ENCODE data around the gene CROCC2.

CROCC2 gene

GRCh38 chr2:240951045-240951594, 45.0 kb downstream of the CROCC2 start:
- DNase-seq: no peak
- intact Hi-C loops (cut with DNase I): no loop called here

DNA sequence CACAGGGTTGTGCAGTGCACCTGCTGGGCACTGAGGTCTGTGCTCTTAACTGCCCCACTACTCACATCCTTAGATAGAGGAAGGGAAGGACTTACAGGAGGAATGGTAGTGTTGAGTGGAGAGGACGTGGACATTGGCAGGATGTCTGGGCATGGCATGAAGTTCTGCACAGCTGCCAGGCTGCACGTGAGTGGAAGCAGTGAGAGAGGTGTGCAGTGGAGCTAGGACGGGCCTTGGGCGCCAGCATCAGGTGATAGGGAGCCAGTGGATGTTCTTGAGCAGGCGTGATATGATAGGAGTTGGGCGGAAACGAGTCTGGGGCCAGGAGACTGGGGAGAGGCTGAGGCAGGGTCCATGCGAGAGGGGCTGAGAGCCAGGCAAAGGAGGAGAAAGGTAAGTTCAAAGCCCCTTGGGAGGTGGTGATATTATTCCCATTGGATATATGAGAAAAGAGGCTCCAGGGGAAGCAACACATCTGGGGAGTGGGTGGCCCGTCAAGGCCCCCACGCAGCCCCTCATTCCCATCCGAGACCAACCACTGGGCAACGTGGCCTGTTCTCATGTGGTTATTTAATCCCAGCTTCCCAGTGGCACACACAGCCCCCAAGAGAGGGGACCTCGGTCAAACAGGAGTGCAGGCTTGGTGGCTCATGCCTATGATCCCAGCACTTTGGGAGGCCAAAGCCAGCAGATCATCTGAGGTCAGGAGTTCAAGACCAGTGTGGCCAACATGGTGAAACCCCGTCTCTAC, 46.5 kb downstream of the CROCC2 start:
- DNase-seq: peak in 3 of 10 donors; percentile 1 to 35 (median 12)
- intact Hi-C loops (cut with DNase I): no loop called here

- intact Hi-C loops (cut with DNase I): no loop called here
- peak in 7 of 10 donors; percentile 3 to 69 (median 9) for DNase-seq
These were observed 47.6 kb downstream of the CROCC2 start for GRCh38 chr2:240953426-240954410.

DNA sequence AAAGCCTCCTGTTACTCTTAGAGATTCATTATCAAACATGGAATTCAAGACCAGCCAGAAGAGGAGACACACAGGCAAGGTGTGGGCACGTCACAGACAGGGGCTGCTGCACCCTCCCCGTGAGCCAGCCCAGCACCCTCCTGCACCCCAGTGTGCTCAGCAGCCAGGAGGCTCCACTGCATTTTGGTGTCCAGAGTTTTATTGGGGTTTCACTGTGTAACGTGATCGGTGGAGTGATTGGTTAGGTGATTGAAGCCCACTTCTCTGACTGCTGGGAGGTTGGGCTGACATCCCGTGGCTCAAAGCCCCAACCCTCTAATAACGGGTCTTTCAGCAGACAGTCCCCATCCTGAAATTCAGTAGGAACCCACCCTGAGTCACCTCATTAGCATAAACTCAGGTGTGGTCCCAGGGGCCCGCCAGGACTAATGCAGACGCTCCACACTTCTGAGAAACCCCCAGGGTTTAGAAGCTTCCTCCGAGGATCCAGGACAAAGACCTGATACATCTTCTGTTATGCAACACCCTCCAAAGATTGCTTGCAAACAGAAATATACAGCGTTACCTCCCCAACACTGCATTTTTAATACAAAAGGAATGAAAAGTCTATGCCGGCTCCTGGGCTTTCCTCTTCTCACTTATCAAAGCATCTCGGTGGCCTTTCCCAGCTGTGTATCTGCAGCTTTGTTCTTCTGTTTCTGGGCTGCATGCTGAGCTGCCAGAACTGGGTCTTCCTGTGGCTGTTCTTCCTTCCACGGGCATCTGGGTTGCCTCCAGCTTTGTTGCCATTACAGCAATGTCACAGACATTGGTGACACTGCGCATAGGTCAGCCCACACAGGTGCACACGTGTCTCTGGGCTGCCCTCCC, 48.5 kb downstream of the CROCC2 start:
- DNase-seq: peak in 4 of 10 donors; percentile 8 to 21 (median 14)
- intact Hi-C loops (cut with DNase I): no loop called here

- intact Hi-C loops (cut with DNase I): no loop called here
- peak in 5 of 10 donors; percentile 5 to 68 (median 13) for DNase-seq
These were observed 49.4 kb downstream of the CROCC2 start for GRCh38 chr2:240955306-240956170.

DNA sequence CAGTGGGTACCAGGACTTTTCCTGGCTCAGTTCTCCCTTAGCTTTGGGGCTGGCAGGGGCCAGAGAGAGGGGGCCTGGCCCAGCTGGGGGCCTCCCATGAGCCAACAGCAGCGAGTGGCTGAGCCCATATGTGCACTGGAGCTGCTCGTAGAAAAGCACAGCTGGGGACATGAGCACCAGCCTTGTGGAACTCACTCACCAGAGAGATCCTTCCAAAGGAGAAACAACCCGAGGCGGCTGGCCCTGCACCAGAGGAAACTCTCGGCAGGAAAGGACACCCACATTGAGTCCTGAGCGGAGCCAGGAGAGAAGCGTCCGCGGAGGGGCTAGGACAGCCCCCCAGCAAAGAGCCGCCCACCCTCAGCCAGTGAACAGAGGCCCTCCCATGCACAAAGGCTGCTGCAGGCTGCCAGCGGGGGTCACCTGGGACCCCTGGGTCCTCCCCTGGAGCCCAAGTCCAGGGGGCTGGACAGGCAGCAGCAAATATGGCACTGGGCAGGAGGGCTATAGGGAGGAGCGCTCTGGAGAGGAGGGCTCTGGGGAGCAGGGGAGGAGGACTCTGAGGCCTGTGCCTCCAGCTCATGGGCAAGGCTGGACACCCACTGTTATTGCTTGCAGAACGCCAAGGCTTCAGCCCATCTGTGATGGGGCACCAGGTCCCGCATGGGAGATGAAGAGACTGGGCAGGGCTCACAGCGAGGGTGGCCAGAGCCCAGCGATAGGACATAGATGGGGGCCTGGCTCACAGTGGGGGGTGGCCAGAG, 50.2 kb downstream of the CROCC2 start:
- intact Hi-C loops (cut with DNase I): no loop called here
- peak in 7 of 10 donors; percentile 15 to 88 (median 49) for DNase-seq

GRCh38 chr2:240956935-240957655, 51.0 kb downstream of the CROCC2 start:
- intact Hi-C loops (cut with DNase I): no loop called here
- DNase-seq: peak in 3 of 10 donors; percentile 4 to 55 (median 9)

- DNase-seq: peak in 6 of 10 donors; percentile 6 to 84 (median 43)
- intact Hi-C loops (cut with DNase I): no loop called here
These were observed 51.7 kb downstream of the CROCC2 start for GRCh38 chr2:240957656-240958365.

DNA sequence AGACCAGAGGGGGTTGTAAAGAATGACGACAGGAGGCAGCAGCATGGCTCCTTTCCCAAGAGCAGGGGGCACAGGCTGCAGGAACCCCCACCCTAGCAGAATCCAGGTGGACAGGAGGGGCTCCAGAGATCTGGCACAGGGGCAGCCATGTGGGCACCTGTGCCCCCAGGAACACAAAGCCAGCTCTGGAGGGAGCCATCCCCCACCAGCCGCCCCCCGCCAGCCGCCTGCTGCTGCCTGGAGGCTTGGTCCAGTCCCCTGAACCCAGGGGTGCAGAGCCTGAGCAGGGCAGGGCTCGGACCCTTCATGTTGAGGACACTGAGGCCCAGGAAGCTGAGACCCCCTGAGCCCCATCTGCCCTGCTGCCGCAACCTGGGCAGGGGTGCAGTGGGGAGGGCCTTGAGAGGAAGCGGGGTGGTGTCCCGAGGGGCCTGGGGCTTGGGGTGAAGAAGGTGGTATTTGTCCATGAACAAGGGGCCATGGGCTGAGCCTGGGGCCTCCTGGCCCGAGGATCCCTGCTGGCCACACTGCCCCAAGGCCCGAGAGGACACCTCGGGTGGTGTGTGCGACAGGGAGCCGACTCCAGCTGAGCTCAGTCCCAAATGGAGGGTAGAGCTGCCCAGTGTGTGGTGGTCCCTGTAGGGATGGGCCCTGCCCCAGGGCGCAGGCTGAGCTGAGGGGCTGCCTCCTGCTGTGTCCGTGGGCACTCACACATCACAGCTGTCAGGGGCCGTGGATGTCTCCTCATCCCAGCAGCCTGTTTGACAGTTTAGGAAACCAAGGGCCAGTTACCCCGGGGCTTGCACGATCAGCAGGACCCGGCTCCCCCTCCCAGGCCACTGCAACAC, 52.5 kb downstream of the CROCC2 start:
- intact Hi-C loops (cut with DNase I): no loop called here
- DNase-seq: peak in 3 of 10 donors; percentile 4 to 42 (median 4)

GRCh38 chr2:240959214-240959940, 53.2 kb downstream of the CROCC2 start:
- intact Hi-C loops (cut with DNase I): no loop called here
- peak in 3 of 10 donors; percentile 11 to 69 (median 16) for DNase-seq

- intact Hi-C loops (cut with DNase I): no loop called here
- DNase-seq: peak in 2 of 10 donors; percentile 2 to 45
These were observed 53.8 kb downstream of the CROCC2 start for GRCh38 chr2:240959941-240960308.

DNA sequence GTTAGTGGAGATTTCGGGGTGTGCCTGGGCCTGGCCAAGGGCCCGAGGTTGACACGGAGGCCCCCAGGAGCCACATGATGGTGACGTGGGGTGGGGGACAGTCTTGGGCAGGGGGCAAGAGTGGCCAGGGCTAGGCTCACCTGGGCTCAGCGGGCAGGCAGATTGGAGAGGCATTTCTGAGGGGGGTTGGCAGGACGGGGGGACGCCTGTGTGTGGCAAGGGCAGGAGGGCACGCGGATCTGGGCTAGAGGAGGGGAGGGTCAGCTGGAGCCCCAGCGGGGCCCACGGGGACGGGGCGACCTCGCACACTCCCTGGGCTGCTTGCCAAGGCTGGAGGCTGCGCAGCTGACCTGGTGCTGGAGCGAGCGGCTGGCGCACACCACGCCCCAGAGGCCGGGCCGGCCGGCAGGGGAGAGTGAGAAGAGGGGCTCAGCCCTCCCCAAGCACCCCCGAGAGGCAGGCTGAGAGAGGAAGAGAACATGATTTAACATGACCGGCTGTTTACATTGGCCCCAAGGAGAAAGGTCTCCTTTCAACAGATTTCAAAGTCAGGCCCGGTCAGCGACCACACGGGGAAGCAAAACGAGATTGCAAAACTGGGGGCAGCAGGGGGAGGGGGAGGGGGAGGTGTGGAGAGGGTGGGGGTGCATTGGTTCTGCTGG, 54.3 kb downstream of the CROCC2 start:
- DNase-seq: peak in 5 of 10 donors; percentile 8 to 84 (median 66)
- intact Hi-C loops (cut with DNase I): no loop called here

DNA sequence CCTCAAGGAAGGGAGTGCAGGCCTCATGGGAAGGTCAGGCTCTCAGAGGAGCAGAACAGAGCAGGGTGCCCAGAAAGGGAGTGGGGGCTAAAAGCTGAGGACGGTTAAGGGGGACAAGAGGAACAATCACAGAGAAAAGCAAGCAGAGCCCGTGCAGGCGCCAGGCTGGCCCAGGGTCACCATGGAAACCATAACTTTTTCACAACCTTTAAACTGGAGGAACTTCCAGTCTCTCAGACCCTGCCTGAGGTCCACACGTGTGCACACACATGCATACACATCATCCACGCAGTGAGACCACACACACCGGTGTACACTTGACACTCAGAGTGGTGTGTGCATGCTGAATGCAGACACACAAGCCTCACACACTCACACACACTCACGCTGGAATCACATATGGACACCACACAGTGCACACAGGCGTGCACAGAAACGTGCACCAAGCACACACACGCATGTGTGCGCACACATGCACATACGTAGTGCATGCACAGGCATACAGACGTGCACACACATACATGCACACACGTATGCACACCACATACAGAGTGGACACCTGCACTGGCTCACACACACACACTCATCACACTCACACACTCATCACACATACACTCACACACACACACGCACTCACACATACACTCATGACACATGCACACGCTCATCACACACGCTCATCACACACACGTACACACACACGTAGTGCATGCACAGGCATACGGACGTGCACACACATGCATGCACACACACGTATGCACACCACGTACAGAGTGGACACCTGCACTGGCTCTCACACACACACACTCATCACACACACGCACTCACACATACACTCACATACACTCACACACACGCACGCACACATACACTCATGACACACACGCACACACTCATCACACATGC, 55.1 kb downstream of the CROCC2 start:
- intact Hi-C loops (cut with DNase I): no loop called here
- DNase-seq: peak in 1 of 10 donors; percentile 26

GRCh38 chr2:240961910-240962299, 55.8 kb downstream of the CROCC2 start:
- DNase-seq: peak in 1 of 10 donors; percentile 18

More at GRCh38 chr2:240961910-240962299, 55.8 kb downstream of the CROCC2 start:
- intact Hi-C loops (cut with DNase I): no loop called here
